K562 (cell line): ENCODE measurements around the gene KRT75. TPM values are rescaled to one million over a fixed set of nuclear protein-coding genes. Genes with fewer than 3 reads are reported as not detected.

Experiments used
- ATAC-seq: fragments of 200-7000 bp; cut with Tn5 transposase; 3 replicates; pipeline ENCODE4 v1.9.1; 2020; ENCODE audit warnings: moderate library complexity
- BruUV-seq: library from RNA; stranded (reverse); fragments of 400-500 nt; replicated peaks from 2 replicates; lab custom pipeline; 2021; lab: Mats Ljungman, UMichigan
- CTCF ChIA-PET: fragments of 300-600 bp; formaldehyde crosslinking; extraction: SDS; loops from one replicate; lab custom pipeline; 2021; ENCODE audit warnings: low intra/inter-chr PET ratio; lab: Yijun Ruan, JAX
- POLR2A ChIA-PET: fragments of 300-600, 350-650 bp; sonication (Branson Sonifier 250); formaldehyde crosslinking; extraction: SDS; loops from one replicate; lab custom pipeline; 2021; ENCODE audit warnings: antibody characterized with exemption, inconsistent platforms; lab: Yijun Ruan, JAX
- DNase-seq, 4 experiments: peaks; one replicate each; pipeline versions ENCODE4 v3.0.0 to v3.0.0-alpha.2; 2011 to 2018; ENCODE audit warnings: low spot score in 3 of 4, mixed read lengths in 3 of 4; ENCODE audit errors: extremely low read depth in 1 of 4
- FAIRE-seq: peaks from 2 replicates; lab custom pipeline; 2011; peaks lifted over from hg19 to GRCh38; lab: Jason Lieb, UNC
- H2AFZ ChIP-seq: 2 replicates; pipeline ENCODE4 v1.6.0; 2011; ENCODE audit warnings: low read depth, low read length, control low read depth, inconsistent platforms
- H3K27ac ChIP-seq: fragments of 200-600 bp; 3 replicates; pipeline ENCODE4 v1.8.0; 2011; ENCODE audit warnings: low read depth, mild to moderate bottlenecking, control low read depth, inconsistent platforms, low read length, moderate library complexity, mixed read lengths; ENCODE audit errors: extremely low read depth
- H3K27me3 ChIP-seq, 2 experiments: fragments of 300-600 bp in 1 of 2; 2 replicates in 1 of 2; 3 replicates in 1 of 2; pipeline versions ENCODE4 v1.6.0 to v1.8.0; 2011; ENCODE audit warnings: inconsistent platforms in 2 of 2, low read length in 2 of 2, mild to moderate bottlenecking in 1 of 2, mixed read lengths in 1 of 2, moderate library complexity in 1 of 2; ENCODE audit not compliant: control insufficient read depth in 2 of 2, insufficient read depth in 2 of 2
- H3K36me3 ChIP-seq: fragments of 300-600 bp; 3 replicates; pipeline ENCODE4 v1.8.0; 2011; ENCODE audit warnings: mild to moderate bottlenecking, low read length, inconsistent platforms; ENCODE audit not compliant: control insufficient read depth, insufficient read depth
- H3K4me1 ChIP-seq, 2 experiments: fragments of 200-600 bp in 1 of 2; replicated peaks in 1 of 2; 2 replicates in 1 of 2; 3 replicates in 1 of 2; pipeline versions ENCODE4 v1.5.1 to v1.8.0; 2011; ENCODE audit warnings: inconsistent platforms in 2 of 2, low read length in 2 of 2, mild to moderate bottlenecking in 1 of 2, mixed read lengths in 1 of 2, moderate library complexity in 1 of 2; ENCODE audit not compliant: control insufficient read depth in 2 of 2, insufficient read depth in 2 of 2
- H3K4me2 ChIP-seq: 2 replicates; pipeline ENCODE4 v1.6.1; 2011; ENCODE audit warnings: low read length, control low read depth, inconsistent platforms, mixed read lengths; ENCODE audit not compliant: insufficient read depth
- H3K4me3 ChIP-seq: fragments of 200-600 bp; sonication (generic), shearing (Covaris generic); 2 replicates; pipeline ENCODE4 v1.5.1; 2016; ENCODE audit warnings: control low read depth, inconsistent platforms
- H3K79me2 ChIP-seq: fragments of 200-600 bp; 3 replicates; pipeline ENCODE4 v1.8.0; 2011; ENCODE audit warnings: low read length, inconsistent platforms; ENCODE audit not compliant: control insufficient read depth, insufficient read depth
- H3K9ac ChIP-seq, 2 experiments: 2 replicates each; pipeline versions ENCODE4 v1.6.0 to v1.6.1; 2011; ENCODE audit warnings: low read depth in 2 of 2, low read length in 2 of 2, control low read depth in 1 of 2, inconsistent platforms in 1 of 2, mild to moderate bottlenecking in 1 of 2, mixed read lengths in 1 of 2; ENCODE audit not compliant: insufficient read depth in 1 of 2
- H3K9me1 ChIP-seq: one replicate; pipeline ENCODE4 v1.6.0; 2011; ENCODE audit warnings: inconsistent platforms, mild to moderate bottlenecking, low read length, moderate library complexity; ENCODE audit not compliant: control insufficient read depth, insufficient read depth
- H3K9me3 ChIP-seq: replicated peaks from 2 replicates; pipeline ENCODE4 v1.5.1; 2011; ENCODE audit warnings: low read depth, low read length, inconsistent platforms; ENCODE audit not compliant: control insufficient read depth, insufficient read depth
- H4K20me1 ChIP-seq: replicated peaks from 2 replicates; pipeline ENCODE4 v1.6.1; 2011; ENCODE audit warnings: low read length, inconsistent platforms, mixed read lengths; ENCODE audit not compliant: control insufficient read depth, insufficient read depth
- BCOR ChIP-seq: fragments of 450-650 bp; IDR thresholded peaks from 2 replicates; pipeline ENCODE4 v1.6.1; 2016
- FOXM1 ChIP-seq, 2 experiments: fragments of 450-650 bp in 1 of 2; sonication (generic) in 1 of 2; formaldehyde crosslinking in 1 of 2; IDR thresholded peaks; 2 replicates each; pipeline versions ENCODE4 v1.6.1 to v1.9.0; 2017 to 2022; ENCODE audit warnings: low read depth in 2 of 2, mild to moderate bottlenecking in 2 of 2, missing genetic modification reagents in 1 of 2, moderate library complexity in 1 of 2
- HIVEP1 ChIP-seq: fragments of 250-450 bp; sonication (Bioruptor Pico); IDR thresholded peaks from 2 replicates; pipeline ENCODE4 v1.4.0; 2020; ENCODE audit warnings: mild to moderate bottlenecking
- HNRNPUL1 ChIP-seq: fragments of 200-400 bp; formaldehyde crosslinking; IDR thresholded peaks from 2 replicates; pipeline ENCODE4 v1.6.1; 2017; ENCODE audit warnings: low read length
- NBN ChIP-seq: fragments of 450-650 bp; IDR thresholded peaks from 2 replicates; pipeline ENCODE4 v1.6.1; 2016; ENCODE audit warnings: low read depth, mild to moderate bottlenecking
- RUNX1 ChIP-seq: sonication (generic); IDR thresholded peaks from 2 replicates; pipeline ENCODE4 v1.6.1; 2016; ENCODE audit warnings: antibody characterized with exemption, low read depth
- SUPT5H ChIP-seq: fragments of 450-650 bp; IDR thresholded peaks from 2 replicates; pipeline ENCODE4 v1.6.1; 2016
- ZNF12 ChIP-seq: sonication (generic); formaldehyde crosslinking; IDR thresholded peaks from 2 replicates; pipeline ENCODE4 v1.4.0; 2020; ENCODE audit warnings: mild to moderate bottlenecking, missing genetic modification reagents
- ZNF274 ChIP-seq: IDR thresholded peaks from 2 replicates; pipeline ENCODE4 v1.6.1; 2011; ENCODE audit warnings: low read depth, mild to moderate bottlenecking, low read length, moderate library complexity, borderline replicate concordance
- ZNF668 ChIP-seq: fragments of 250-450 bp; sonication (Bioruptor Pico); IDR thresholded peaks from 2 replicates; pipeline ENCODE4 v1.8.0; 2022; ENCODE audit warnings: mild to moderate bottlenecking, inconsistent platforms
- WGBS: fragments of 100-300 bp; shearing (Covaris generic); methylation state at CpG from one replicate; pipeline ENCODE4 v1.1.6; 2016; ENCODE audit warnings: low coverage, mixed read lengths; ENCODE audit not compliant: insufficient coverage; ENCODE audit errors: missing lambda C conversion rate; 5-methylcytosine and 5-hydroxymethylcytosine counted together
- in situ Hi-C: fragments of 300-500 bp; cut with MboI; formaldehyde crosslinking; loops from 4 replicates; pipeline ENCODE4 v1.15.0; 2018; ENCODE audit warnings: inconsistent platforms, mixed read lengths
- intact Hi-C: fragments of 100-400 bp; cut with micrococcal nuclease; formaldehyde crosslinking; loops from 2 replicates; pipeline ENCODE4 v1.14.2; 2022
- polyA plus RNA-seq, 8 experiments: library from polyadenylated mRNA; depleted of rRNA in 4 of 8; stranded (reverse) in 5 of 8; unstranded in 3 of 8; fragments of >200 nt; fragmentation: Nextera tagmentation in 2 of 8; fragmentation: Illumina TruSeq in 1 of 8; extraction: Ambion mirVana in 2 of 8; extraction: Trizol in 1 of 8; gene quantifications; 2 replicates each; pipeline versions ENCODE4 v1.2.1 to v1.2.3, GENCODE V29; 2011 to 2014; ENCODE audit warnings: inconsistent platforms in 1 of 8, missing spikeins in 1 of 8
- total RNA-seq, 7 experiments: library from RNA; depleted of rRNA in 6 of 7; stranded (reverse); fragments of >200 nt in 6 of 7; fragmentation: Illumina TruSeq in 2 of 7; extraction: Trizol in 2 of 7; gene quantifications; 2 replicates each; pipeline versions ENCODE4 v1.2.1 to v1.2.3, GENCODE V29; 2011 to 2021; ENCODE audit warnings: low replicate concordance in 1 of 7
- TF ChIP-seq, protein P1 (sequence below): fragments of 450-650 bp; formaldehyde crosslinking; IDR thresholded peaks from 2 replicates; pipeline ENCODE4 v1.4.0; 2022; ENCODE audit warnings: missing genetic modification characterization
- TF ChIP-seq, protein P2 (sequence below): fragments of 250-450 bp; sonication (Bioruptor Pico); IDR thresholded peaks from 2 replicates; pipeline ENCODE4 v1.8.0; 2021; ENCODE audit warnings: borderline replicate concordance, mild to moderate bottlenecking, moderate library complexity; ENCODE audit not compliant: poor library complexity, severe bottlenecking
- TF ChIP-seq, protein P3 (sequence below): fragments of 450-650 bp; formaldehyde crosslinking; IDR thresholded peaks from 2 replicates; pipeline ENCODE4 v1.4.0; 2020; ENCODE audit warnings: mild to moderate bottlenecking, moderate library complexity

Gene KRT75
- total and polyA plus RNA-seq, 9 of the 15 experiments (the other 6 are each of a cell fraction or from before 2014, with no cell fraction given) = not detected

DNA sequence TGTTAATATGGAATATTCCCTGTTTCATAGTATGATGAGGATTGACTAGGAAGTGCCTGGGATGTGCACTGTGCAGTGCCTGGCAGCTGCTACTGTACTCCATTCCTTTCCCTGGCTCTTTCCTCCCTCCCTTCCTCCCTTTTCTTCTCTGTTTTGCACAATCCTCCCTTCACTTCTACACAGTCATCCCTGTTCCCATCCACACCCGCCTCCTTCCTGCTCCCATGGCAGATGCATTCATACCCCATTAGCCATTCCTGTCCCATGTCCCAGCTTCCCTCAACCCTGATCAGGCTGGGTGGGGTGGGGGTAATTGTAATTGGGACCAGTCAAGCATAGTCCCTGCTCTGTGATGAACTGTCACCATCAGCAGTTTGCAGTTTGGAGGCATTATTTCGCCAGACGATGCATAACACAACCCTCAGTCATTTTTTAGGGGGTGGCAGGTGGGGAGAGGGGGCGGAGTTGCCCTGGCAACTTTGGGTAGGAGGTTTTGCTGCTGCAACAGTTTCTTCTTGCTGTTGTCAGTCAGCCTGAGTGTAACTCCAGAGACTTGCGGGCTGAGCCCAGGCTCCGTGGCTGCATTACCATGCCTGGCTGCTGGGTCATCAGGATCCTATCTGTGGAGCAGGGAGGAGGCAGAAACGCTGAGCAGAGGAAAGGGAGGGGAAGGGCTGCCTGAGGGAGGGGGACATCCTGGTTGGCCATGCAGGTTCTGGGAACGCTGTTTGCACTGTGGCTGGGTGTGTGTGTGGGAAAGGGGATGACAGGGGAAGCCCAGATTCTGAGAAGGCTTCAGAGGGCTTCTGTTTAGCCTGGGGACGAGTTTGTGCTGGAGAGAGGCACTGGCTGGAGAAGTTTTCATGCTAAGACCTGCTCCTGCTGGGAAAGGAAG is 44.6 kb downstream of the KRT75 start (continued):
- TF ChIP-seq, protein P1, sequence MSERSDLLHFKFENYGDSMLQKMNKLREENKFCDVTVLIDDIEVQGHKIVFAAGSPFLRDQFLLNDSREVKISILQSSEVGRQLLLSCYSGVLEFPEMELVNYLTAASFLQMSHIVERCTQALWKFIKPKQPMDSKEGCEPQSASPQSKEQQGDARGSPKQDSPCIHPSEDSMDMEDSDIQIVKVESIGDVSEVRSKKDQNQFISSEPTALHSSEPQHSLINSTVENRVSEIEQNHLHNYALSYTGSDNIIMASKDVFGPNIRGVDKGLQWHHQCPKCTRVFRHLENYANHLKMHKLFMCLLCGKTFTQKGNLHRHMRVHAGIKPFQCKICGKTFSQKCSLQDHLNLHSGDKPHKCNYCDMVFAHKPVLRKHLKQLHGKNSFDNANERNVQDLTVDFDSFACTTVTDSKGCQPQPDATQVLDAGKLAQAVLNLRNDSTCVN (CRISPR knock-in tag) = no peak
- TF ChIP-seq HNRNPUL1 = no peak

DNA sequence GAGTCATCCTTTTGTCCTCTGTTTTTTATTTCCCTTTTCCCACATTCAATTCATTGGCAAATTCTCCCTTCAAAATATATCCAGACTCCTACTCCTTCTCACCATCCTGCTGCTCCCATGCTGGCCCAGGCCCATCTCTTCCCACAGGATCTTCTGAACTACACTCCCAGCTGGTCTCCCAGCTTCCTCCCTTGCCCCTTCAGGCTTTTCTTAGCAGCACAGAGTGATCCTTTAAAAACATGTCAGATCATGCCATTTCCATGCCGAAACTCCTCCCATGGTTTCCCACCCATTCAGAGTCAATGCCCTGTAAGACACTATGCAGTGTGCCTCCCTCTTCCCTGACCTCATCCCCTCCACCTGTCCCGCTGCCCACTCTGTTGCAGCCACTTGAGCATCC is 46.3 kb downstream of the KRT75 start:
- in situ Hi-C loops (no loop called here), intact Hi-C loops (no loop called here)
- peaks cover 0 to 38% of the 10 kb centered on the region in 2 experiments; a peak in 2 of 5 replicates for H3K27me3 ChIP-seq
- no peak overlapping the region for H3K27ac ChIP-seq
- H3K36me3 ChIP-seq = no peaks in the 10 kb centered on the region
- ATAC-seq = no peak
- H3K4me1 ChIP-seq = no peaks in the 10 kb centered on the region
- no peak for TF ChIP-seq ZNF668
- TF ChIP-seq FOXM1 (IDR thresholded peaks at IDR 0.05; ENCODE audit: low read depth) = no peak
- TF ChIP-seq FOXM1 (CRISPR knock-in tag; IDR thresholded peaks at IDR 0.05; ENCODE audit: low read depth) = no peak
- TF ChIP-seq, protein P2, sequence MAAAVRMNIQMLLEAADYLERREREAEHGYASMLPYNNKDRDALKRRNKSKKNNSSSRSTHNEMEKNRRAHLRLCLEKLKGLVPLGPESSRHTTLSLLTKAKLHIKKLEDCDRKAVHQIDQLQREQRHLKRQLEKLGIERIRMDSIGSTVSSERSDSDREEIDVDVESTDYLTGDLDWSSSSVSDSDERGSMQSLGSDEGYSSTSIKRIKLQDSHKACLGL = no peak
- TF ChIP-seq SUPT5H = no peak
- TF ChIP-seq, protein P3, sequence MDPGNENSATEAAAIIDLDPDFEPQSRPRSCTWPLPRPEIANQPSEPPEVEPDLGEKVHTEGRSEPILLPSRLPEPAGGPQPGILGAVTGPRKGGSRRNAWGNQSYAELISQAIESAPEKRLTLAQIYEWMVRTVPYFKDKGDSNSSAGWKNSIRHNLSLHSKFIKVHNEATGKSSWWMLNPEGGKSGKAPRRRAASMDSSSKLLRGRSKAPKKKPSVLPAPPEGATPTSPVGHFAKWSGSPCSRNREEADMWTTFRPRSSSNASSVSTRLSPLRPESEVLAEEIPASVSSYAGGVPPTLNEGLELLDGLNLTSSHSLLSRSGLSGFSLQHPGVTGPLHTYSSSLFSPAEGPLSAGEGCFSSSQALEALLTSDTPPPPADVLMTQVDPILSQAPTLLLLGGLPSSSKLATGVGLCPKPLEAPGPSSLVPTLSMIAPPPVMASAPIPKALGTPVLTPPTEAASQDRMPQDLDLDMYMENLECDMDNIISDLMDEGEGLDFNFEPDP (CRISPR knock-in tag) = no peak
- TF ChIP-seq BCOR = no peak
- no peak for TF ChIP-seq RUNX1
- no peak for TF ChIP-seq HIVEP1 (CRISPR knock-in tag)
- TF ChIP-seq NBN = no peak
- no peak for TF ChIP-seq ZNF12
- no peak for TF ChIP-seq ZNF274
- FAIRE-seq = no peak
- no peaks in the 10 kb centered on the region for H3K9me3 ChIP-seq
- no peak overlapping the region for H3K9ac ChIP-seq
- ChIA-PET POLR2A (no interaction called here), CTCF (no interaction called here)
- 0% methylated on average over 2 of the region's 2 CpGs for WGBS
- no peak overlapping the region for H3K4me3 ChIP-seq
- no peak overlapping the region for H3K4me2 ChIP-seq
- 0 out of 2 replicates have a peak, but pooled peaks cover 4% of the 10 kb centered on the region for H4K20me1 ChIP-seq
- BruUV-seq = no TSS peak
- no peak for DNase-seq
- no peak overlapping the region for H2AFZ ChIP-seq
- no peaks in the 10 kb centered on the region for H3K9me1 ChIP-seq
- H3K79me2 ChIP-seq = no peaks in the 10 kb centered on the region
